Mesenchymal stem cell (in vitro differentiated cells and primary cell): Measurements from ENCODE around the gene TOE1.

Experiments used
- DNase-seq: peaks from one replicate; pipeline ENCODE4 v3.0.0-alpha.2; 2013
- H2AFZ ChIP-seq: one replicate; pipeline ENCODE4 v1.6.1; 2013; ENCODE audit warnings: low read depth, mild to moderate bottlenecking, control low read depth, inconsistent platforms, low read length, moderate library complexity
- H2AK5ac ChIP-seq: 2 replicates; pipeline ENCODE4 v1.6.1; 2013; ENCODE audit warnings: low read length, moderate library complexity, mild to moderate bottlenecking, inconsistent platforms; ENCODE audit not compliant: severe bottlenecking
- H2BK120ac ChIP-seq: one replicate; pipeline ENCODE4 v1.6.1; 2013; ENCODE audit warnings: low read depth, mild to moderate bottlenecking, inconsistent platforms, low read length, moderate library complexity
- H2BK12ac ChIP-seq, 2 experiments: one replicate each; pipeline ENCODE4 v1.6.1; 2013; ENCODE audit warnings: inconsistent platforms in 2 of 2, low read length in 2 of 2, mild to moderate bottlenecking in 2 of 2, moderate library complexity in 2 of 2, control low read depth in 1 of 2
- H2BK15ac ChIP-seq: one replicate; pipeline ENCODE4 v1.6.1; 2013; ENCODE audit warnings: mild to moderate bottlenecking, low read depth, inconsistent platforms; ENCODE audit not compliant: poor library complexity, severe bottlenecking
- H2BK5ac ChIP-seq: 2 replicates; pipeline ENCODE4 v1.6.1; 2013; ENCODE audit warnings: low read depth, mild to moderate bottlenecking, low read length, control low read depth, inconsistent platforms; ENCODE audit not compliant: poor library complexity, severe bottlenecking
- H3K14ac ChIP-seq, 2 experiments: one replicate each; pipeline ENCODE4 v1.6.1; 2013; ENCODE audit warnings: inconsistent platforms in 2 of 2, low read length in 2 of 2, control low read depth in 1 of 2, mild to moderate bottlenecking in 1 of 2, moderate library complexity in 1 of 2
- H3K18ac ChIP-seq, 2 experiments: one replicate each; pipeline ENCODE4 v1.6.1; 2013; ENCODE audit warnings: inconsistent platforms in 2 of 2, low read length in 2 of 2, control low read depth in 1 of 2, low read depth in 1 of 2, mild to moderate bottlenecking in 1 of 2
- H3K23ac ChIP-seq, 2 experiments: one replicate each; pipeline ENCODE4 v1.6.1; 2013; ENCODE audit warnings: inconsistent platforms in 2 of 2, low read length in 2 of 2, mild to moderate bottlenecking in 2 of 2, moderate library complexity in 2 of 2, control low read depth in 1 of 2
- H3K27ac ChIP-seq: 2 replicates; pipeline ENCODE4 v1.5.1; 2013; ENCODE audit warnings: mild to moderate bottlenecking, moderate library complexity, low read length, control low read depth, inconsistent platforms; ENCODE audit not compliant: poor library complexity, severe bottlenecking
- H3K27me3 ChIP-seq, 2 experiments: 2 replicates each; pipeline versions ENCODE4 v1.6.1 to v1.7.0; 2013; ENCODE audit warnings: low read length in 2 of 2, mild to moderate bottlenecking in 2 of 2, moderate library complexity in 2 of 2, control low read depth in 1 of 2, inconsistent platforms in 1 of 2; ENCODE audit not compliant: control insufficient read depth in 1 of 2, insufficient read depth in 1 of 2
- H3K36me3 ChIP-seq, 2 experiments: 2 replicates each; pipeline versions ENCODE4 v1.6.1 to v1.7.0; 2013; ENCODE audit warnings: low read length in 2 of 2, control low read depth in 1 of 2, inconsistent platforms in 1 of 2, low read depth in 1 of 2, mild to moderate bottlenecking in 1 of 2; ENCODE audit not compliant: insufficient read depth in 2 of 2, control insufficient read depth in 1 of 2
- H3K4ac ChIP-seq, 2 experiments: one replicate each; pipeline ENCODE4 v1.6.1; 2013; ENCODE audit warnings: inconsistent platforms in 2 of 2, low read length in 2 of 2, mild to moderate bottlenecking in 2 of 2, moderate library complexity in 2 of 2, control low read depth in 1 of 2, low read depth in 1 of 2
- H3K4me1 ChIP-seq: 2 replicates; pipeline ENCODE4 v1.6.1; 2013; ENCODE audit warnings: low read depth, low read length, control low read depth; ENCODE audit not compliant: control insufficient read depth, insufficient read depth
- H3K4me2 ChIP-seq: 2 replicates; pipeline ENCODE4 v1.6.1; 2013; ENCODE audit warnings: low read length, mild to moderate bottlenecking, inconsistent platforms; ENCODE audit not compliant: poor library complexity, severe bottlenecking
- H3K4me3 ChIP-seq, 2 experiments: 2 replicates each; pipeline versions ENCODE4 v1.5.1 to v1.7.0; 2013; ENCODE audit warnings: low read length in 2 of 2, mild to moderate bottlenecking in 2 of 2, control low read depth in 1 of 2, low read depth in 1 of 2; ENCODE audit not compliant: insufficient read depth in 1 of 2
- H3K79me1 ChIP-seq: replicated peaks from 2 replicates; pipeline ENCODE4 v1.6.1; 2013; ENCODE audit warnings: mild to moderate bottlenecking, control low read depth, low read length, inconsistent platforms; ENCODE audit not compliant: poor library complexity, severe bottlenecking
- H3K9ac ChIP-seq: 2 replicates; pipeline ENCODE4 v1.7.0; 2013; ENCODE audit warnings: mild to moderate bottlenecking, low read length, moderate library complexity
- H3K9me3 ChIP-seq: 2 replicates; pipeline ENCODE4 v1.7.0; 2013; ENCODE audit warnings: mild to moderate bottlenecking, low read length; ENCODE audit not compliant: control insufficient read depth
- H4K8ac ChIP-seq: one replicate; pipeline ENCODE4 v1.6.1; 2013; ENCODE audit warnings: inconsistent platforms, mild to moderate bottlenecking, low read length, moderate library complexity
- H4K91ac ChIP-seq: one replicate; pipeline ENCODE4 v1.6.1; 2013; ENCODE audit warnings: mild to moderate bottlenecking, low read length, inconsistent platforms
- WGBS: methylation state at CpG from one replicate; pipeline ENCODE4 v1.1.7; 2013; ENCODE audit warnings: mixed read lengths; 5-methylcytosine and 5-hydroxymethylcytosine counted together

Gene TOE1

DNA sequence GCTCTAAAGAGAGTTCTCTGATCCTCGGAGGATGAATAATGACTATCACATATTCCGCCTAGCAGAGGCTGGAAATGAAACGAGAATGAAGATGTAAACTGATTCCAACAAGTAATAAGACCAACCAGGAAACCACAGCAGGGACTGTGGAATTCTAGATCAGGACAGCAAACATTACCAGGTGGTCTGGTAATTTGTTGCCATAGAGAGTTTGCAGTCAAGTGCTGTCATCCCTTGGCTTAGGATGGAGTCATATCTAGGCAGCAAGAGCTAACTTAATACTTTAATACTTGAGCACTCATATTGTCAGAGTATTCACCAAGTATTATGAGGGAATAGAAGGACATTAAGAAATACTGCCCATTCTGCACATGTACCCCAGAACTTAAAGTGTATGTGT is 45.3 kb downstream of the TOE1 start:
- Histone ChIP-seq H3K18ac (no peak overlapping the region), H3K9ac (no peak overlapping the region), H2BK12ac (no peak overlapping the region), H2BK5ac (no peak overlapping the region), H2AK5ac (no peak overlapping the region), H3K4me3 (no peak overlapping the region), H3K27me3 (no peaks in the 10 kb centered on the region), H3K4ac (no peak overlapping the region), H4K8ac (no peak overlapping the region), H4K91ac (no peak overlapping the region), H3K27ac (no peak overlapping the region), H3K9me3 (no peaks in the 10 kb centered on the region), H3K4me2 (no peak overlapping the region), H2BK15ac (no peak overlapping the region), H2AFZ (no peak overlapping the region), H3K14ac (no peak overlapping the region), H3K36me3 (no peaks in the 10 kb centered on the region), H3K4me1 (no peaks in the 10 kb centered on the region), H3K79me1 (no peaks in the 10 kb centered on the region), H3K23ac (no peak overlapping the region), H2BK120ac (no peak overlapping the region)
- no peak for DNase-seq
- 97% methylated on average over 3 of the region's 3 CpGs for WGBS

DNA sequence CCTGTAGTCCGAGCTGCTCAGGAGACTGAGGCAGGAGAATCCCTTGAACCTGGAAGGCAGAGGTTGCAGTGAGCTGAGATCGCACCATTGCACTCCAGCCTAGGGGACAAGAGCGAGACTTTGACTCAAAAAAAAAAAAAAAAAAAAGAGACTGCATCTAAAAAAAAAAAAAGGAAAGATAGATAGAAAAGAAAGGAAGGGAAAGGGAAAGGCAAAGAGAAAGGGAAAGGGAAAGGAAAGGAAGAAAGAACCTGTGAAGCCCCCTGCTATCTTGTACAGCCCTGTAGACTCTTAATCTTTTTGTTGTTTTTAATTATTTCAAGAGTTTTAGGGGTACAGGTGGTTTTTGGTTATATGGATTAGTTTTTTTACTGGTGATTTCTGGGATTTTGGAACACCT is 46.2 kb downstream of the TOE1 start:
- Histone ChIP-seq H2BK15ac (no peak overlapping the region), H2AFZ (no peak overlapping the region), H3K9ac (no peak overlapping the region), H3K14ac (no peak overlapping the region), H3K23ac (no peak overlapping the region), H2AK5ac (no peak overlapping the region), H3K9me3 (no peaks in the 10 kb centered on the region), H2BK12ac (no peak overlapping the region), H3K27me3 (no peaks in the 10 kb centered on the region), H2BK120ac (no peak overlapping the region), H3K4me3 (no peak overlapping the region), H3K79me1 (no peaks in the 10 kb centered on the region), H3K4me2 (no peak overlapping the region), H3K27ac (no peak overlapping the region), H2BK5ac (no peak overlapping the region), H4K91ac (no peak overlapping the region), H4K8ac (no peak overlapping the region), H3K18ac (no peak overlapping the region), H3K36me3 (no peaks in the 10 kb centered on the region), H3K4ac (no peak overlapping the region), H3K4me1 (no peaks in the 10 kb centered on the region)
- WGBS, result 87% methylated on average over 2 of the region's 3 CpGs
- DNase-seq, result no peak
